HG03575 (cell line): ENCODE results near the gene TSSK2.

Source experiments
- ATAC-seq: cut with Tn5 transposase; IDR thresholded peaks from one replicate; pipeline ENCODE4 v1.9.1; 2021; ENCODE audit not compliant: unreplicated experiment, insufficient number of reproducible peaks, low FRiP score; ENCODE audit errors: extremely low read depth

TSSK2 gene

DNA sequence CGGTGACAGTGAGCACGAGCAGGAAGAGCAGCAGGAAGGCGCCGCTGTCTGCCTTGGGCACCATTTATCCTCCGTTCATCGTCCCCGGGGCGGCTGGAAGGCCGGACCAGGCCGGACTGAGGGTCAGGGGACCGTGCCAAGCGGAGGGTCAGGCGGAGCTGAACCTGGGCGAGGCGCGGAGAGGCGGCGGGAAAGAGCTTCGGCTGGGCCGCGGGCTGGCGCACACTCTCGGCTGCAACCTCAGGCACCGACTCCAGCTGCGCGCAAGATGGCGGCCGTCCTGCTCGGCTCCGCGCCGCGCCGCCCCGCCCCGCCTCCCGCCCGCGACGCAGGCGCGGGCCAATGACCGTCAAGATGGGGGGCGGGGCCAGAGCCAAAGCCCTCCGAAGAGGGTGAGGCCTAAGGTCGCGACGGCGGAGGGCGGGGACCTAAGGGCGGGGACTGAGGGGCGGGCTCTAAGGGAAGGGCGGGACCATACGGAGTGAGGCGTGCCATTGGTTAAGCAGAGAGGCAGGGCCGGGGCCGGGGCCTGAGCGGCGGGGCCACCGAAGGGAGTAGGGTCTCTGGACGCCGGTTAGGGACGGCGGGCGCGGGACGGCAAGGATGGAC is 8.9 kb upstream of the TSSK2 start, which contains the start of gene DGCR2:
DGCR2 (minus strand) TSS at position 270 of the 609 bp plus-strand sequence; CDS start at position 64, 206 bp downstream.
- no peak for ATAC-seq

DNA sequence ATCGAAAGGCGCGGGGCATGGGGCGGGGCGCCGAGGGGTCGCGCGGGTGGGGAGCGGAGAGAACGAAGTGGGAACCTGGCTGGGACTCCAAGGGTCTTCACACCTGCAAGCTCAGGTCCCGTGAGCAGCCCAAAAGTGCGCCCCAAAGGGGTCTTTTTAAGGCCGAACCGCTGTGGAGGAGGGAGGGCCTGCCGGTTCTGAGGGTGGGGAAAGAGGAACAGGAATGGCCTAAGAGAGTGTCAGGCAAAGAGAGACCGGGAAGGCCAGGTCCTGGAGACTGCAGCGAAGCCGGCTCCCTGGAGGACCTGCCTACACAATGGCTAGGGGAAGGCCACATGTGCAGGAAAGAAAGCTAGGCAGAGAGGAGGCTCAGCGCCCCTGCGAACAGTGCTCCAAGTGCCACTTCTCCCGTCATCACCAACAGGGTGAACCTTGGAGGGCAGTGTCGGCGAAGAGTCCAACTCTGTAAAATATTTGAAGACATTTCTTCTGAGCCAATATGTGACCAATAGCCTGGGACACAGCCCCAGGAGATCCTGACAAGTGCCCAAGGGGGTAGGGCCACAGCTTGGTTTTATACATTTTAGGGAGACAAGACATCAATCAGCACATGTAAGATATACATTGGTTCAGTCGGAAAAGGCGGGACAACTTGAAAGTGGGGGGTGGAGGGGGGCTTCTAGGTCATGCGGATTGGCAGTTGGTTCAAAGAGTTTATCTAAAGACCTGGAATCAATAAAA is 8.2 kb upstream of the TSSK2 start:
- no peak for ATAC-seq

DNA sequence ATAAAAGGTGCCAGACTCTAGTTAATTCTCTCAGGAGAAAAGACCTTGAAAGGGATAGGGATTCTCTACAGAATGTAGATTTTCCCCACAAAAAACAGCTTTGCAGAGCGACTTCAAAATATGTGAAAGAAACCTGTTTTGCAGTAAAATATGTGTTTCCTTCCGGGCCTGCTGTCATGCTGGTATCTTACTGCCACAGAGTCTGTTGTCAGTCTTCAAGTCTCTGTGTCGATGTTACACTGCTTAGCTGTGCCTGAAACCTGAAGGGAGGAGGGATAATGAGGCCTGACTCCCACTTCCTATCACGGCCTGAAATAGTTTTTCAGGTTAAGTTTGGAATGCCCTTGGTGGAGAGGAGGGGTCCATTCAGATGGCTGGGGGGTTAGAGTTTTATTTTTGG is 7.2 kb upstream of the TSSK2 start:
- no peak for ATAC-seq

DNA sequence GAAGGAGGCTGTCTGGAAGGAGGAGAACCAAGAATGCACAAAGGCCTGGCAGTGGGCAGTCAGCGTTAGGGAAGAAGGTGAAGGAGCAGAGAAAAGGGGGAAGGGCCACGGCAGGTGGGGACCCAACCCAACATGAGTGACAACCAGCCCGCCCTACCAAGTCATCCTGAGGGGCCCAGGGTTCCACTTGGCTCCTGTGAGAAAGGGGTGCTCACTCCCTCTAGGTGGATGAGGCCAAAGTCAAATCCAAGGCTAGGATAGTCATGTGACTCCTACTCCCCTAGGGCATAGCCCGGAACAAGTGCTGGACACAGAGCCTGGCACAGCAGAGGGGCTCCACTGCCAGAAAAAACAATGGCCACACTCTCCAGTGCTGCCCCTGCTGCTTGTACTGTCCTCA is 6.7 kb upstream of the TSSK2 start:
- ATAC-seq: no peak

DNA sequence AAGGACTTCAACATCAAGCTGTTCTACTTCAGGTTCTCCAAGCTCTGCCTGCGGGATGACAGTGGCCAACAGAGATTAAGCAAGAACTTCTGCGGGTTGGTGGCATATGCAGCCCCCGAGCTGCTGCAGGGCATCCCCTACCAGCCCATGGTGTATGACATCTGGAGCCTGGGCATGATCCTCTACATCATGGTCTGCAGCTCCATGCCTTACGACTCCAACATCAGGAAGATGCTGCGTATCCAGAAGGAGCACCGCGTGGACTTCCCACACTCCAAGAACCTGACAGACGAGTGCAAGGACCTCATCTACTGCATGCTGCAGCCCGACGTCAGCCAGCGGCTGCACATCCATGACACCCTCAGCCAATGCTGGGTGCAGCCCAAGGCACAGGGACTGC is 6.1 kb upstream of the TSSK2 start:
- no peak for ATAC-seq

DNA sequence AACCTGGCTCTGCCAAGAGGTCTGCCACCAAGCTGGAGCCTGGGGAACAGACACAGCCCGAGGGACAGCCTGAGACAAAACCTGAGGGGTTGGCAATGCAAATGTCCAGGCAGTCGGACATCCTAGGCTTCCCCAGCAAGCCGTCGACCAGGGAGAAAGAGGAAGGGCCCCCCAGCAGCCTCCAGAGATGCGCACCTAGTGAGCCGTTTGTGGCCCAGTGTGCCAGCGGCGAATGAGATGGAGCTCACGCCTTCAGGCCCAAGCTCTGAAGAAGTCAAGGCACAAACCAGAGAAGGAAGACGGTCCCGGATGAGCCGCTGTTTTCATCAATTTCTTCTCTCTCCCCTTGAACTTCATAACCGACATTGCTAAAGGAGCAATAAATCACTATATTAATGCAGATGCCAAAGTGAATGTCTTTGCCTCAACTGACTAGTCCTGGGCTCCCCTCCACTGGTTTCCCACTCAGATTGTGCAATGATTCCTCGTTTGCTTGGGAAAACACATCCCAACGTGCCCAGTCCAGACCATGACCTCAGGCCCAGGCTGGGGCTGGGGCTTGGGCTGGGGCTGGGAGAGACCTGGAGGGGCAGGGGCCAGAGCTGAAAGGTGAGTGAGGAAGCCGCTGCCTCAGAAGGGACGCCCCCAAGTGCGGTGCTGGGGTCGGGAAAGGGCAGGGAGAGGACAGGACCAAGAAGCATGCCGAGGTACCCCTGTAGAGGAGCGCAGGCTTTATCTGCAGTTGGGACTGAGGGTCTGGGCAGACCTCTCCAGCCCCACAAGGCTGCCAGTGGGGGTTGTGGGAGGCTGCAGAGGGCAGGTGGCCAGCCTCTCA is 5.4 kb upstream of the TSSK2 start:
- no peak for ATAC-seq

DNA sequence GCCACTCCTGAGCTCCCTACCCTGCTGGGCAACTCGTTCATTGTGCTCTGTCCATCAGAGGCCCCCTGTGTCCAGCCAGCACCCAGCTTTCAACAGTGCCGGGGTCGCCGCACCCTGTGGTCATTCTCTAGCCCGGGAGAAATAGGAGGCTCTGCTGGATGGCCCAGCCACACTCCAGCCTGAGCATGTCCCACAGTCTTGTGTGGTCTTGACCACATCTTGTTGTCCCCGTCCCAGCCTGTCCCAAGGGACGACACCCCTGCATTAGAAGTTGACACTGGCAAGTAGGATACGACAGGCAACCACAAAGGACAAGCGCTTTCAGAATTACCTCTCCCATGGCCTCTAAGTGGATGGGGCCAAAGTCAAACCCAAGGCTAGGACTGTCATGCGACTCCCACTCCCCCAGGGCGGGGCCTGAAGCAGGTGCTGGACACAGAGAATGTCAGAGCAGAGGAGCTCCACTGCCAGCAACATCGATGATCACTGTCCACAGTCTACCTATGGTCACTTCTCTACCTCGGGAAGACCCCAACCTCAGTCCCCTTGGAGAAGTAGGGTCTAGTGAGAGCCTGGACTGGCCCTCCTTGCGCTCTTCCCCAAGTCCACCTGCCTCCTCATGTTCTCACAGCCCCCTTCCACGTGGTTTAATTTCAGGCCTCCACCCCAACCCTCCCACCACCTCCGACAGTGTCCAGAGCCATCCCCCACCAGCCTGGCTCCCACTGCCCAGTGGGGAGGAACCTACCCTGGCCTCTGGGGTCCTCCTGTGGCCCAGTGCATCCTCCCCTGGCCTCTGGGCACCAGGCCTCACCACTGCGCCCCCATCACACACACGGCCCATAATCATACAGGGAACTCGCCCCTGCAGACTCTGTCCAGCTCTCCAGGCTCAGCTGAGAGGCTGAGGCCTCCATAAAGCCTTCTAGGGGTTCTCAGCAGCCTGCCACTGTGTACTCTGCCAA is 4.5 kb upstream of the TSSK2 start:
- no peak for ATAC-seq

DNA sequence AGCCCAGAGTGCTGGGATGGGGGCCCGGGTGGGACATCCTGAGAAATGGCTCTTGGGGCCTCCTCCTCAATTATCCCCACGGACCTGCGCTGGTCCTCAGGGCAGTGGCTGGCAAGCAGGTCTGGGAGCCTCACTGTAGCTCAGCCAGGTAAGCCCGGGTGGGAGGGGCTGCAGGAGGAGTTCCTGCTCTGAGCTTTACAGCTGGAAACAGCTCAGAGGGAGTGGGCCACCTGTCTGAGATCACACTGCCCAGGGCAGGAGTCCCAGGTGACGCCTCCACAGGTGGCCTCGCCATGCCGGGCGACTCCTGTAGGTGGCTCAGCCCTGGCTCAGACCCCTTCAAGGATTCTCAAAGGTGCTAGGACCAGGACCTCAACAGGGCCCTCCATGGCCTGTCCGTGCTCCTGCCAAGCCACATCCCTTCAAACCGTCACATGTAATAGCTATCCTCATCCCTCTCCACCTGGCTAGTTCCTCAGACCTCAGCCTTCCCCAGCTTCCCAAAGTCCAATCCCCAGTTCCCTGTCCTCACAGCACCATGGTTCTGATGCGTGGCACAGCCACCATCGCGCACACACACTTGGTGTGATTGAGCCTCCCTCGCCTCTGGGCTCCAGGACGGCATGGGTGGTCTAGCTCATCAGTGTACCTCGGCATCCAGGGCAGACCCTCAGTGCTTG is 3.6 kb upstream of the TSSK2 start:
- no peak for ATAC-seq

DNA sequence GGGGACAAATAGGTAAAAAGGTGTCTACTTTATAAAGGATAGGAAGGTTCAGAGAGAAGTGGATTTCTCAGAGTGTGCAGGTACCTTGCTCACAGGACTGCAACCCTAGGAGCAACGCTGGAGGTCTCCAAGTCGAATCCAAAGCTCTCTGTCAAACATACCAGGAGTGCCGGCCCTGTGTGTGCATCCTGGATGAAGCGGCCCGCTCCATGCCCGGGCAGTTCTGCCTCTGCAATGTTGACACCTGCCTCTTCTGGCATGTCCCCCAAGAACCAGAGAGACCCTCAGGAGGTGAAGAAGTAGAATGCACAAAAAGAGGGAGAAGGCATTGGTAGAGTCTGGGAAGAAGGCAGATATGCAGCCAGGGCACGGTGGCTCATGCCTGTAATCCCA is 3.1 kb upstream of the TSSK2 start:
- ATAC-seq: no peak

DNA sequence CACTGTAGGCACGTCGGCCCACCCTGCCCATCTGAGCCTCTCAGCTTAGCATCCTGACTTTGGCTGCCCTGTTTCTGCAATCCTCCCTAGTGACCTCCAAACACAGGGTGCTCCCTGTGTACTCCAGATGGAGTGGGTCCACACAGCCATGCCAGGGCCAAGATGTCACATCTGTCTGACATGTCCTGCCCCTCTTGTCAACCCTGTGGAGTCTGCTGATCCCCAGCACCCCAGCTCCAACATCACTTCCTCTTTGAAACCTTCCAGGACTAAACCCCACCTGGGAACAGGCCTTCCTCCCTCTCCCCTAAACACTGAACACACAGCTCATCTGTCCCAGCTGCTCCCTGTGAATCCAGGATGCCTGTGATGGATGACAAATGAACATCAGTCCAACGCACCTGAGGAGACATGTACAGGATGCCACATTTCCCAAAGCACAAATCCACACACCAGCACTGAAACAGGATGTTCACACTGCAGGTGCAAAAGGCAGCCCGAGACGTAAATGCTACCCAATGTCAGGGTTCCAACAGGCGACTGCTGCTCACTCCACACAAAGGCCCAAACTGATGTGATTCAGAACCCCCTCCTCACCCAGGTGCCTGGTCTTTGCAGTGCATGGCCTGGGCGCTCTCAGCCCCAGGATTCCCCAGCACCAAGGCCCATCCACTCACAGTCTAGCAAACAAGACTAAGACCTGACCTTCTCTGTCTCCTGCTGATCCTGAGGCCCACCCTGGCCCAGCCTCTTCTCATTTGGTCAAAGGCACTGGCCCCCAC is 2.0 kb upstream of the TSSK2 start:
- ATAC-seq: no peak

DNA sequence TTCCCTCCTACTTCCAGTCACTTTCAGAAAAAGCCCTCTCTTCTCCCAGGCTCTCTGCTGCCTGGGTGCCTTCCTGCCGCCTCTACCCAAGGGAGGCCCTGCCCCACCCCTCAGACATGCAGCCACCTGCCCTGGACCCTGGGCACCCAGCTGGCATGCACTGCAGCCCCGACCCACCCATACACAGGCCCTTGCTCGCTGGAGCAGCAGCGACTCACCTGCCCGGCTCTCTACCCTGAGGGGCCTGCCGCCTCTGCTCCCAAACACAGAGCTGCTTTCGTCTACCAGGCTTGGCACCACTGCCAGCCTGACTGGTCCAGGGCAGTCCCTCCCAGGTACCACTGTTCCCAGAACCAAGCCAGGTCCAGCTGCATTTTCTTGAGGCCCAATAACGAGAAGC is 1.2 kb upstream of the TSSK2 start:
- no peak for ATAC-seq

DNA sequence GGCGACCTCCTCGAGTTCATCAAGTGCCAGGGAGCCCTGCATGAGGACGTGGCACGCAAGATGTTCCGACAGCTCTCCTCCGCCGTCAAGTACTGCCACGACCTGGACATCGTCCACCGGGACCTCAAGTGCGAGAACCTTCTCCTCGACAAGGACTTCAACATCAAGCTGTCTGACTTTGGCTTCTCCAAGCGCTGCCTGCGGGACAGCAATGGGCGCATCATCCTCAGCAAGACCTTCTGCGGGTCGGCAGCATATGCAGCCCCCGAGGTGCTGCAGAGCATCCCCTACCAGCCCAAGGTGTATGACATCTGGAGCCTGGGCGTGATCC is 542 bp downstream of the TSSK2 start:
- ATAC-seq: no peak

DNA sequence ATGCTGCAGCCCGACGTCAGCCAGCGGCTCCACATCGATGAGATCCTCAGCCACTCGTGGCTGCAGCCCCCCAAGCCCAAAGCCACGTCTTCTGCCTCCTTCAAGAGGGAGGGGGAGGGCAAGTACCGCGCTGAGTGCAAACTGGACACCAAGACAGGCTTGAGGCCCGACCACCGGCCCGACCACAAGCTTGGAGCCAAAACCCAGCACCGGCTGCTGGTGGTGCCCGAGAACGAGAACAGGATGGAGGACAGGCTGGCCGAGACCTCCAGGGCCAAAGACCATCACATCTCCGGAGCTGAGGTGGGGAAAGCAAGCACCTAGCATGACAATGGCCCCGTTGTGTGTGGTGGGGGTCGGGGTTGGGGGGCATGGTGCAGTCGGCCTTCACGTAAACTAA is 1.0 kb downstream of the TSSK2 start:
- ATAC-seq: no peak

DNA sequence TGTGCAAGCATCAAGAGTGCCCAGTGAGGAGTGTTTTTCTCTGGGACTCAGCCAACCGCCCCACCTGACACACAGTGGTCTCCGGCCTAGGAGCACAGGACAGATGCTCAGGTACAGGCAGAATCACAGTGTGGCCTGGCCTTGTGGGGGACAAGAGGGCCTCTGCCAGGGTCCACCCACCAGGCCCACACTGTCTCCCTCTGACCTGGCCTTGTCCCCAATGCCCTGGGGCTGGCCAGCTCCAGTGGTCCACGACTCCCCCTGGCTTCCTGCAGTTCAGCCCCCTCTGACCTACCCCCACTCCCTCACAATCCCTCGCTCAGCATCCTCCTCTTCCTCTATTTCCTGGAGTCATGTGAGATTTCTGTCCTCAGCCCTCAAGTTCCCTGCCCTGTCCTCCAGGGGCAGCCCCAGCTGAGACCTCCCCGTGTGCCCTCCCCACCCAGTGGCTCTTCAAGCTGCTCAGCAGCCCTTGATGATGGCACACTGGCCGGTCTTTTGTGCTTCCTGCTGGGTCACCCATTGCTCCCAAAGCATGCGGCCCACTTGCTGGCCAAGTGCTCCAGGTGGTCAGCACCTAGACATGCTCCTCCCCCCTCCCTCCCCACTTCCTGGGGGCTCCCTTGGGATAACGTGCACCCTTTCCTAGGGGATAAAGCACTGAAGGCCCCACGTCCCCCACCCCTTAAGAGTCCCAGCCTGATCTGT is 1.7 kb downstream of the TSSK2 start:
- no peak for ATAC-seq

DNA sequence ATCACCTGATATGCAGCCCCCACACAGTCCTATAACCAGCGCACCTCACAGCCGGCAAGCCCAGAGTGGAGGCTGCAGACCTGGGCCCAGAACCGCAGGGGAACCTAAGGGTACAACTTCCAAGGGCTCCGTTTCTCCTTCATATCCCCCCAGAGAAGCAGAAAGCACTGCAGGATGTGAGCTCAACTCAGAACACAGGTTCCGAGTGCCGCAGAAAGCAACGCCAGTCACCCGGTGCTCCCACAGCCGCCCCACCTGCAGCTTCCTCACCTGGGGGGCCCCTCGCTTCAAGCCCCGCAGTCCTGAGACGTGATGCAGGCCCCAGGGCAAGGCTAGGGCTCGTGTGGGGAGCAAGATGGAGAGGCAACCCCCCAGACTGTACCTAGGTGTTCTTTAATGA is 2.5 kb downstream of the TSSK2 start:
- ATAC-seq: no peak

DNA sequence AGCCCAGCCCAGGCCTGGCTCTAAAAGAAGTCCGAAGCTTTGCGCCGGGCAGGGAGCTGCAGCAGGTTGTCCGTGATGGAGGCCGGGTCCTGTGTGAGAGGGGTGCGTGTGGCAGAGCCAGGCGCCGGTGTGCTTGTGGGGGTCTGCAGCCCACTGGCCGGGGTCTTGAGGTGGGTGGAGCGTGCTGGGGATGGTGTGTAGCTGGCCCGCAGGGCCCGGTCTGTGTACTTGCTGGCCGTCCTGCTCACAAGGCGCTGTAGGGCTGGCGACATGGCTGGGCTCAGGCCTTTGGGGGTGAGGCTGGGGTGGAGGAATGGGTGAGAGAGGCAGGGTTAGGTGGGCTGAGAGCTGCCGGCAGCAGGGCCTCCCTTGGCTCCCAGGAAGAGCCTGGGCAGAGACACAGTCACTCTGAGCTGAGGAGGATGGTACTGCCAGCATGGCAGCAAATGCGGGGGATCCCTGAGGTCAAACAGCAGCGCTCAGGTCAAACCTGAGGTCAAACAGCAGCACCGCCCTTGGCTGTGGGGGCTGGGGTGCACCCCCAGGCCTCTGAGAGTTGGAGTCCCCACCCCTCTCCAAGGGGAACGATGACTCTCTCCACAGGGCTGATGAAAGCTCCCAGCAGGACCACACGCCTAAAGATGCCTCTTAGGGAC is 3.2 kb downstream of the TSSK2 start:
- ATAC-seq: no peak

DNA sequence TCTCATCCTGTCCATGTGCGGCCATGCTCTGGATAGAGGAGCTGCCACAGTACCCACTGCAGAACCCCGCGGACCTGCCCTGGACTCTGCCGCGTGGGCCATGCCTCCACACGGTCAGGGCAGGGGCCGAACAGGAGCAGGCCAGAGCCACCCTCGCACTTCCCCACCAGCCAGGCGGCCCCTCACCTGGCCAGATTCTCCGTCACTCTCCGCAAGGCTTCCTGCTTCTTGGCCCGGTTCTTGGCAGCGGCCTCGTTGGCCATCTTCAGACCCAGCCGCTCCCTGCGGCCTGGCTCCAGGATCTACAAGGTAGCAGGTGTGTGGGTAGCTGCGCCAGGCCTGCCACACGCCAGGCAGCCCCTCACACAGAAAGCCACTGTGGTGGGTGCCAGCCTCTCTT is 3.8 kb downstream of the TSSK2 start:
- no peak for ATAC-seq
